ENCODE data around the gene ABCC1.

DNA sequence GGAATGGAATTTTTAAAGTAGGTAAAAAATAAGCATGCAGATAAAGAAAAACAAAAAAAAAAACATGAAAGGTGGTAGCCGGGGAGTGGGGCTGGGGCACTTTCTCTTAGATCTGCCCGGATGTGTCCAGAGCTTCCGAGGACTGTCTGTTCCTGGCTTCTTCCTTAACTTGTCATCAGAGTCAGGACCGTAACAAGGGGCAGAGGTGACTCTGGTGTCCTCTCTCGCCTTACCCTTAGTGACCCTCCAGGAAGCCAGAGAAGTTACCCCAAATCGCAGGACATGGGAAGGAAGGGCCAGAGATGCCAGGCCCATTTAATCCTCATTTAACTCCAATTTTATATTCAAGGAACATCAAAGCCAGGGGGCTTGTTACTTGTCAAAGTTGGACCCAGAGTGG, 158.4 kb downstream of the ABCC1 start:
- TF ChIP-seq, protein P1, sequence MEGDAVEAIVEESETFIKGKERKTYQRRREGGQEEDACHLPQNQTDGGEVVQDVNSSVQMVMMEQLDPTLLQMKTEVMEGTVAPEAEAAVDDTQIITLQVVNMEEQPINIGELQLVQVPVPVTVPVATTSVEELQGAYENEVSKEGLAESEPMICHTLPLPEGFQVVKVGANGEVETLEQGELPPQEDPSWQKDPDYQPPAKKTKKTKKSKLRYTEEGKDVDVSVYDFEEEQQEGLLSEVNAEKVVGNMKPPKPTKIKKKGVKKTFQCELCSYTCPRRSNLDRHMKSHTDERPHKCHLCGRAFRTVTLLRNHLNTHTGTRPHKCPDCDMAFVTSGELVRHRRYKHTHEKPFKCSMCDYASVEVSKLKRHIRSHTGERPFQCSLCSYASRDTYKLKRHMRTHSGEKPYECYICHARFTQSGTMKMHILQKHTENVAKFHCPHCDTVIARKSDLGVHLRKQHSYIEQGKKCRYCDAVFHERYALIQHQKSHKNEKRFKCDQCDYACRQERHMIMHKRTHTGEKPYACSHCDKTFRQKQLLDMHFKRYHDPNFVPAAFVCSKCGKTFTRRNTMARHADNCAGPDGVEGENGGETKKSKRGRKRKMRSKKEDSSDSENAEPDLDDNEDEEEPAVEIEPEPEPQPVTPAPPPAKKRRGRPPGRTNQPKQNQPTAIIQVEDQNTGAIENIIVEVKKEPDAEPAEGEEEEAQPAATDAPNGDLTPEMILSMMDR (IDR thresholded peaks at IDR 0.05; ENCODE audit: low read depth, low read length): no peak
- TF ChIP-seq, protein P2, sequence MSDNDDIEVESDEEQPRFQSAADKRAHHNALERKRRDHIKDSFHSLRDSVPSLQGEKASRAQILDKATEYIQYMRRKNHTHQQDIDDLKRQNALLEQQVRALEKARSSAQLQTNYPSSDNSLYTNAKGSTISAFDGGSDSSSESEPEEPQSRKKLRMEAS (IDR thresholded peaks at IDR 0.05; ENCODE audit: low read depth, low read length): no peak
